ENCODE results near the gene TSPAN18. TPM values are rescaled to one million over a fixed set of nuclear protein-coding genes. Genes with fewer than 3 reads are reported as not detected.

Gene TSPAN18
- total and polyA plus RNA-seq, 2 of the 8 experiments (the other 6 are each of a cell fraction or from before 2014, with no cell fraction given), result 5.2 to 10.2 TPM

GRCh38 chr11:44729063-44729462 lies 2.3 kb downstream of the TSPAN18 start:
- Histone ChIP-seq H2BK15ac (ENCODE audit: low read length) (no peak overlapping the region), H2AK5ac (ENCODE audit: low read depth, low read length) (no peak overlapping the region), H2BK5ac (ENCODE audit: low read depth, low read length) (no peak overlapping the region), H3K79me1 (ENCODE audit: low read depth, low read length) (no peaks in the 10 kb centered on the region; the same call in 1 of the 2 replicates), H3K56ac (replicated peaks; ENCODE audit: insufficient read length, low read depth, low read length) (no peak overlapping the region), H2BK20ac (ENCODE audit: low read length) (no peak overlapping the region), H3K4me3 (ENCODE audit: extremely low read depth in 1 of 4, insufficient read depth in 2 of 4, low read depth in 3 of 4, low read length in 4 of 4) (peak overlapping the region in 2 of 4 experiments; percentile 52 to 73; a peak in 4 of 8 replicates), H3K79me2 (ENCODE audit: control insufficient read depth in 1 of 2, insufficient read depth in 2 of 2, low read length in 2 of 2) (no peaks in the 10 kb centered on the region), H3K9me3 (ENCODE audit: insufficient read depth in 2 of 2, low read depth in 1 of 2, low read length in 1 of 2) (no peaks in the 10 kb centered on the region), H4K91ac (replicated peaks; ENCODE audit: insufficient read length, low read length) (no peak overlapping the region), H3K23me2 (ENCODE audit: low read depth, low read length) (peaks cover 8% of the 10 kb centered on the region), H3K23ac (ENCODE audit: insufficient read length) (no peak overlapping the region), H3K4me2 (ENCODE audit: insufficient read depth in 1 of 2, low read depth in 2 of 2, low read length in 2 of 2) (peak overlapping the region; percentile 32 to 95), H2BK120ac (replicated peaks; ENCODE audit: low read depth, low read length) (no peak overlapping the region), H4K20me1 (replicated peaks in 1 of 2; ENCODE audit: control insufficient read depth in 1 of 2, insufficient read depth in 2 of 2, low read length in 2 of 2) (peaks cover 3 to 12% of the 10 kb centered on the region in 2 experiments), H4K5ac (ENCODE audit: insufficient read length, low read depth, low read length) (no peak overlapping the region), H2BK12ac (ENCODE audit: low read depth, low read length) (no peak overlapping the region), H2AFZ (ENCODE audit: low read length) (no peak overlapping the region), H3K9ac (replicated peaks in 1 of 4; ENCODE audit: extremely low read depth in 1 of 4, low read depth in 3 of 4, low read length in 3 of 4) (no peak overlapping the region), H3K27me3 (replicated peaks in 1 of 4; ENCODE audit: control insufficient read depth in 3 of 4, extremely low read depth in 1 of 4, insufficient read depth in 3 of 4, low read length in 3 of 4) (peaks cover 26 to 76% (median 63%) of the 10 kb centered on the region in 4 experiments), H3K36me3 (ENCODE audit: control insufficient read depth in 2 of 4, insufficient read depth in 4 of 4, low read length in 3 of 4) (no peaks in the 10 kb centered on the region), H3K4ac (replicated peaks; ENCODE audit: insufficient read length, low read depth, low read length) (no peak overlapping the region), H4K8ac (ENCODE audit: extremely low read depth, insufficient read depth, low read length) (no peak overlapping the region), H3K27ac (ENCODE audit: low read depth, low read length) (no peak overlapping the region), H3K4me1 (replicated peaks in 1 of 4; ENCODE audit: control insufficient read depth in 3 of 4, insufficient read depth in 4 of 4, low read length in 3 of 4) (peaks cover 26 to 47% (median 33%) of the 10 kb centered on the region in 4 experiments), H3K14ac (ENCODE audit: insufficient read length) (no peak overlapping the region), H3K18ac (ENCODE audit: extremely low read depth, low read length) (no peak overlapping the region)
- ChIA-PET CTCF (ENCODE audit: partially characterized antibody) (interaction anchor here (0.7 to 3.8 kb wide), 13 partner anchors 17 to 182 kb away, joined by 3 to 25 read pairs (median 9); no protein-coding TSS in a partner anchor), POLR2A (ENCODE audit: partially characterized antibody) (interaction anchor here (1.0 to 1.6 kb wide), 4 partner anchors 11 to 27 kb away, joined by 3 to 6 read pairs (median 4); no protein-coding TSS in a partner anchor)
- TF ChIP-seq TCF12 (IDR thresholded peaks at IDR 0.05; ENCODE audit: low read depth, low read length) (peak; percentile 54; the same call in 1 of the 2 replicates), TEAD4 (IDR thresholded peaks at IDR 0.05; ENCODE audit: low read depth, low read length) (peak; percentile 80; the same call in 1 of the 2 replicates), NRF1 (IDR thresholded peaks at IDR 0.05; ENCODE audit: low read depth, low read length) (no peak), SP1 (IDR thresholded peaks at IDR 0.05; ENCODE audit: low read depth, low read length) (0 out of 2 replicates have a peak, but pooled peaks have one; percentile 40)
- DNase-seq (ENCODE audit: low read depth in 1 of 2, low spot score in 2 of 2) (no peak), FAIRE-seq (peak; percentile 68)
- WGBS, 2 experiments (ENCODE audit: extremely low coverage in 1 of 2, insufficient coverage in 1 of 2, insufficient read length in 1 of 2, insufficient replicate concordance in 2 of 2, low coverage in 1 of 2, low lambda C conversion rate in 2 of 2, missing lambda C conversion rate in 1 of 2), result 0% methylated on average over 2 of the region's 2 CpGs; no CpG with 5 or more reads in 1 of the 2 experiments
